Activated T-helper 17 cell treated with anti-CD3 and anti-CD28 coated beads, Interleukin-2, amount 50 U/mL, for 72 hours (primary cell): ENCODE results near the gene TMEFF2. TPM values are rescaled to one million over a fixed set of nuclear protein-coding genes. Genes with fewer than 3 reads are reported as not detected.
"Not testable (repeated sequence)": the region's sequence is repeated elsewhere in the genome, so short reads cannot be mapped to it uniquely, and the experiment has no call there.

Experiments
- ATAC-seq: fragments of 150-1000 bp; cut with Tn5 transposase; replicated peaks from 2 replicates; pipeline ENCODE4 v1.10.0; 2021; ENCODE audit warnings: mild to moderate bottlenecking, moderate library complexity
- H3K27ac Mint-ChIP-seq: one replicate; pipeline ENCODE4 v1.8.0; 2022; ENCODE audit warnings: mixed read lengths
- H3K27me3 Mint-ChIP-seq: one replicate; pipeline ENCODE4 v1.8.0; 2022; ENCODE audit warnings: mixed read lengths
- H3K36me3 Mint-ChIP-seq: one replicate; pipeline ENCODE4 v1.8.0; 2022; ENCODE audit warnings: low read depth, mild to moderate bottlenecking, mixed read lengths
- H3K4me1 Mint-ChIP-seq: one replicate; pipeline ENCODE4 v1.8.0; 2022; ENCODE audit warnings: mixed read lengths
- H3K4me3 Mint-ChIP-seq: one replicate; pipeline ENCODE4 v1.8.0; 2022; ENCODE audit warnings: mild to moderate bottlenecking, mixed read lengths
- H3K9me3 Mint-ChIP-seq: one replicate; pipeline ENCODE4 v1.8.0; 2022; ENCODE audit warnings: mixed read lengths
- total RNA-seq, 2 donors: library from RNA; stranded (reverse); gene quantifications; one replicate each; pipeline ENCODE4 v1.2.3, GENCODE V29; 2022

The TMEFF2 gene
- total RNA-seq, 2 donors from 2014 or later: not detected

- Mint-ChIP-seq H3K4me1 (no peaks in the 10 kb centered on the region), H3K36me3 (no peaks in the 10 kb centered on the region)
Measured at GRCh38 chr2:192082121-192082520, 112.6 kb downstream of the TMEFF2 start.

GRCh38 chr2:192080096-192080495 is 114.6 kb downstream of the TMEFF2 start:
- H3K4me1 Mint-ChIP-seq, ATAC-seq, H3K27ac Mint-ChIP-seq, H3K4me3 Mint-ChIP-seq, H3K36me3 Mint-ChIP-seq, H3K9me3 Mint-ChIP-seq, H3K27me3 Mint-ChIP-seq: not testable (repeated sequence)

More at GRCh38 chr2:192082121-192082520, 112.6 kb downstream of the TMEFF2 start:
- H3K4me3 Mint-ChIP-seq: no peak overlapping the region
- peaks cover 10% of the 10 kb centered on the region for H3K27me3 Mint-ChIP-seq
- no peaks in the 10 kb centered on the region for H3K9me3 Mint-ChIP-seq
- no peak for ATAC-seq
- no peak overlapping the region for H3K27ac Mint-ChIP-seq

- ATAC-seq: no peak
- no peak overlapping the region for H3K4me3 Mint-ChIP-seq
- H3K4me1 Mint-ChIP-seq: no peaks in the 10 kb centered on the region
- H3K27ac Mint-ChIP-seq: no peak overlapping the region
- H3K36me3 Mint-ChIP-seq: no peaks in the 10 kb centered on the region
- H3K9me3 Mint-ChIP-seq: no peaks in the 10 kb centered on the region
- no peaks in the 10 kb centered on the region for H3K27me3 Mint-ChIP-seq
Measured at GRCh38 chr2:192073878-192074277, 120.9 kb downstream of the TMEFF2 start.

- Mint-ChIP-seq H3K27ac (no peak overlapping the region), H3K9me3 (no peaks in the 10 kb centered on the region), H3K4me1 (no peaks in the 10 kb centered on the region)
Measured at GRCh38 chr2:192072778-192073177, 122.0 kb downstream of the TMEFF2 start.

GRCh38 chr2:192072261-192072660 is 122.5 kb downstream of the TMEFF2 start:
- Mint-ChIP-seq H3K27me3 (no peaks in the 10 kb centered on the region), H3K27ac (no peak overlapping the region), H3K36me3 (no peaks in the 10 kb centered on the region), H3K4me3 (no peak overlapping the region), H3K9me3 (no peaks in the 10 kb centered on the region), H3K4me1 (no peaks in the 10 kb centered on the region)
- ATAC-seq: no peak

More at GRCh38 chr2:192072778-192073177, 122.0 kb downstream of the TMEFF2 start:
- no peaks in the 10 kb centered on the region for H3K36me3 Mint-ChIP-seq
- H3K27me3 Mint-ChIP-seq: no peaks in the 10 kb centered on the region
- H3K4me3 Mint-ChIP-seq: no peak overlapping the region
- no peak for ATAC-seq

- Mint-ChIP-seq H3K36me3 (no peaks in the 10 kb centered on the region), H3K9me3 (no peaks in the 10 kb centered on the region), H3K4me1 (no peaks in the 10 kb centered on the region), H3K4me3 (no peak overlapping the region), H3K27ac (no peak overlapping the region), H3K27me3 (peaks cover 5% of the 10 kb centered on the region)
- no peak for ATAC-seq
Measured at GRCh38 chr2:192070099-192070498, 124.6 kb downstream of the TMEFF2 start.

- no peak overlapping the region for H3K27ac Mint-ChIP-seq
- no peaks in the 10 kb centered on the region for H3K9me3 Mint-ChIP-seq
- H3K27me3 Mint-ChIP-seq: peaks cover 7% of the 10 kb centered on the region
- no peaks in the 10 kb centered on the region for H3K4me1 Mint-ChIP-seq
- no peaks in the 10 kb centered on the region for H3K36me3 Mint-ChIP-seq
- no peak for ATAC-seq
- H3K4me3 Mint-ChIP-seq: no peak overlapping the region
Measured at GRCh38 chr2:192069417-192069816, 125.3 kb downstream of the TMEFF2 start.

GRCh38 chr2:192068966-192069365 is 125.8 kb downstream of the TMEFF2 start:
- peaks cover 7% of the 10 kb centered on the region for H3K27me3 Mint-ChIP-seq
- H3K4me3 Mint-ChIP-seq: no peak overlapping the region
- H3K27ac Mint-ChIP-seq: no peak overlapping the region
- H3K36me3 Mint-ChIP-seq: no peaks in the 10 kb centered on the region
- no peaks in the 10 kb centered on the region for H3K4me1 Mint-ChIP-seq
- ATAC-seq: no peak
- H3K9me3 Mint-ChIP-seq: no peaks in the 10 kb centered on the region

GRCh38 chr2:192067631-192068030 is 127.1 kb downstream of the TMEFF2 start:
- no peak for ATAC-seq
- H3K36me3 Mint-ChIP-seq: no peaks in the 10 kb centered on the region
- no peaks in the 10 kb centered on the region for H3K9me3 Mint-ChIP-seq
- H3K27ac Mint-ChIP-seq: no peak overlapping the region
- no peaks in the 10 kb centered on the region for H3K4me1 Mint-ChIP-seq
- peaks cover 10% of the 10 kb centered on the region for H3K27me3 Mint-ChIP-seq
- H3K4me3 Mint-ChIP-seq: no peak overlapping the region

GRCh38 chr2:192064459-192064858 is 130.3 kb downstream of the TMEFF2 start:
- Mint-ChIP-seq H3K27me3 (peaks cover 10% of the 10 kb centered on the region), H3K9me3 (no peaks in the 10 kb centered on the region), H3K4me1 (no peaks in the 10 kb centered on the region), H3K4me3 (no peak overlapping the region), H3K27ac (no peak overlapping the region), H3K36me3 (no peaks in the 10 kb centered on the region)
- ATAC-seq: no peak

GRCh38 chr2:192060161-192060560 is 134.6 kb downstream of the TMEFF2 start:
- ATAC-seq: no peak
- no peaks in the 10 kb centered on the region for H3K36me3 Mint-ChIP-seq
- no peaks in the 10 kb centered on the region for H3K9me3 Mint-ChIP-seq
- H3K4me3 Mint-ChIP-seq: no peak overlapping the region
- no peaks in the 10 kb centered on the region for H3K4me1 Mint-ChIP-seq
- no peak overlapping the region for H3K27ac Mint-ChIP-seq
- peaks cover 5% of the 10 kb centered on the region for H3K27me3 Mint-ChIP-seq

- H3K27ac Mint-ChIP-seq: no peak overlapping the region
- ATAC-seq: no peak
- H3K9me3 Mint-ChIP-seq: no peaks in the 10 kb centered on the region
- no peak overlapping the region for H3K4me3 Mint-ChIP-seq
- H3K36me3 Mint-ChIP-seq: no peaks in the 10 kb centered on the region
- no peaks in the 10 kb centered on the region for H3K4me1 Mint-ChIP-seq
- H3K27me3 Mint-ChIP-seq: peaks cover 5% of the 10 kb centered on the region
Measured at GRCh38 chr2:192059266-192059665, 135.5 kb downstream of the TMEFF2 start.

- H3K27me3 Mint-ChIP-seq: peaks cover 12% of the 10 kb centered on the region
- H3K4me3 Mint-ChIP-seq: no peak overlapping the region
- H3K27ac Mint-ChIP-seq: no peak overlapping the region
- ATAC-seq: no peak
- H3K9me3 Mint-ChIP-seq: no peaks in the 10 kb centered on the region
- no peaks in the 10 kb centered on the region for H3K36me3 Mint-ChIP-seq
- no peaks in the 10 kb centered on the region for H3K4me1 Mint-ChIP-seq
Measured at GRCh38 chr2:192053921-192054320, 140.8 kb downstream of the TMEFF2 start.

- Mint-ChIP-seq H3K4me1 (no peaks in the 10 kb centered on the region), H3K9me3 (no peaks in the 10 kb centered on the region), H3K27me3 (peaks cover 12% of the 10 kb centered on the region), H3K4me3 (no peak overlapping the region), H3K36me3 (no peaks in the 10 kb centered on the region), H3K27ac (no peak overlapping the region)
- no peak for ATAC-seq
Measured at GRCh38 chr2:192051533-192051932, 143.2 kb downstream of the TMEFF2 start.

GRCh38 chr2:192049362-192049761 is 145.4 kb downstream of the TMEFF2 start:
- no peak for ATAC-seq
- H3K27ac Mint-ChIP-seq: no peak overlapping the region
- H3K9me3 Mint-ChIP-seq: no peaks in the 10 kb centered on the region
- H3K27me3 Mint-ChIP-seq: peaks cover 12% of the 10 kb centered on the region
- no peak overlapping the region for H3K4me3 Mint-ChIP-seq
- H3K4me1 Mint-ChIP-seq: no peaks in the 10 kb centered on the region
- H3K36me3 Mint-ChIP-seq: no peaks in the 10 kb centered on the region
